Keratinocyte (primary cell): ENCODE measurements around the gene PLSCR3. TPM values are rescaled to one million over a fixed set of nuclear protein-coding genes. Genes with fewer than 3 reads are reported as not detected.

Experiments used
- DNase-seq: peaks from one replicate; pipeline ENCODE4 v3.0.0-alpha.2; 2011; ENCODE audit warnings: low read depth, missing footprints, low spot score
- FAIRE-seq: peaks from 2 replicates; lab custom pipeline; 2011; peaks lifted over from hg19 to GRCh38; lab: Jason Lieb, UNC
- H2AFZ ChIP-seq: 2 replicates; pipeline ENCODE4 v1.6.0; 2012; ENCODE audit warnings: low read length, control low read depth, inconsistent platforms; ENCODE audit not compliant: control insufficient read depth
- H3K27ac ChIP-seq: 2 replicates; pipeline ENCODE4 v1.5.1; 2011; ENCODE audit warnings: low read length; ENCODE audit not compliant: control insufficient read depth, insufficient read depth
- H3K27me3 ChIP-seq: 3 replicates; pipeline ENCODE4 v1.6.0; 2011; ENCODE audit warnings: low read length; ENCODE audit not compliant: control insufficient read depth, insufficient read depth; ENCODE audit errors: extremely low read depth
- H3K36me3 ChIP-seq, 2 experiments: 2 replicates in 1 of 2; 3 replicates in 1 of 2; pipeline ENCODE4 v1.5.1; 2011; ENCODE audit warnings: low read length in 2 of 2, mild to moderate bottlenecking in 1 of 2; ENCODE audit not compliant: control insufficient read depth in 2 of 2, insufficient read depth in 2 of 2; ENCODE audit errors: extremely low read depth in 1 of 2
- H3K4me1 ChIP-seq: 3 replicates; pipeline ENCODE4 v1.5.1; 2011; ENCODE audit warnings: low read length; ENCODE audit not compliant: control insufficient read depth, insufficient read depth; ENCODE audit errors: extremely low read depth
- H3K4me2 ChIP-seq: 3 replicates; pipeline ENCODE4 v1.6.0; 2011; ENCODE audit warnings: low read depth, low read length; ENCODE audit not compliant: control insufficient read depth, insufficient read depth; ENCODE audit errors: extremely low read depth
- H3K4me3 ChIP-seq, 3 experiments: fragments of 200-600 bp in 1 of 3; sonication (generic) in 1 of 3; 2 replicates in 2 of 3; 3 replicates in 1 of 3; pipeline ENCODE4 v1.5.1; 2011 to 2016; ENCODE audit warnings: low read length in 3 of 3, mild to moderate bottlenecking in 3 of 3, control low read depth in 2 of 3, inconsistent platforms in 1 of 3, low read depth in 1 of 3, mixed read lengths in 1 of 3, mixed run types in 1 of 3, moderate library complexity in 1 of 3; ENCODE audit not compliant: control insufficient read depth in 2 of 3, insufficient read depth in 2 of 3; ENCODE audit errors: extremely low read depth in 1 of 3
- H3K79me2 ChIP-seq: 2 replicates; pipeline ENCODE4 v1.6.0; 2012; ENCODE audit warnings: low read length; ENCODE audit not compliant: control insufficient read depth, insufficient read depth
- H3K9ac ChIP-seq: 3 replicates; pipeline ENCODE4 v1.6.0; 2011; ENCODE audit warnings: low read length; ENCODE audit not compliant: control insufficient read depth, insufficient read depth; ENCODE audit errors: extremely low read depth
- H3K9me1 ChIP-seq: 3 replicates; pipeline ENCODE4 v1.6.0; 2011; ENCODE audit warnings: low read length; ENCODE audit not compliant: control insufficient read depth, insufficient read depth; ENCODE audit errors: extremely low read depth
- H3K9me3 ChIP-seq: 2 replicates; pipeline ENCODE4 v1.5.1; 2012; ENCODE audit warnings: low read depth, low read length; ENCODE audit not compliant: control insufficient read depth
- H4K20me1 ChIP-seq: 3 replicates; pipeline ENCODE4 v1.6.0; 2011; ENCODE audit warnings: low read length; ENCODE audit not compliant: control insufficient read depth, insufficient read depth; ENCODE audit errors: extremely low read depth
- EZH2 ChIP-seq: IDR thresholded peaks from one replicate; pipeline ENCODE4 v1.6.1; 2012; ENCODE audit warnings: inconsistent platforms, mild to moderate bottlenecking, low read length, moderate library complexity
- dilution Hi-C: fragments of 300-500 bp; cut with MboI; formaldehyde crosslinking; loops from one replicate; pipeline ENCODE4 v1.7.0; 2020; ENCODE audit warnings: low sequenced_read_pairs; ENCODE audit not compliant: extremely low pct_ligation_motif_present
- polyA plus RNA-seq, 5 experiments: library from polyadenylated mRNA; depleted of rRNA in 3 of 5; stranded (reverse) in 3 of 5; stranded (forward) in 1 of 5; unstranded in 1 of 5; fragments of >200 nt; gene quantifications; 1 replicate in 1 of 5; 2 replicates in 3 of 5; 3 replicates in 1 of 5; pipeline versions ENCODE4 v1.2.1 to v1.2.3, GENCODE V29; 2011 to 2012; ENCODE audit warnings: missing spikeins in 2 of 5, low read depth in 1 of 5, low replicate concordance in 1 of 5
- TF ChIP-seq, protein P1 (sequence below), 3 experiments: IDR thresholded peaks in 1 of 3; conservative IDR thresholded peaks in 1 of 3; optimal IDR thresholded peaks in 1 of 3; 2 replicates in 2 of 3; 3 replicates in 1 of 3; pipeline versions ENCODE3 to v1.5.1; 2011; ENCODE audit warnings: low read length in 3 of 3, mild to moderate bottlenecking in 3 of 3, moderate library complexity in 2 of 3, control low read depth in 1 of 3, inconsistent platforms in 1 of 3; ENCODE audit not compliant: insufficient read depth in 2 of 3; ENCODE audit errors: extremely low read depth in 1 of 3

PLSCR3 gene
- polyA plus RNA-seq, 1 donor (not counting 4 experiments of a cell fraction or from before 2014, with no cell fraction given): 30.5 TPM

DNA sequence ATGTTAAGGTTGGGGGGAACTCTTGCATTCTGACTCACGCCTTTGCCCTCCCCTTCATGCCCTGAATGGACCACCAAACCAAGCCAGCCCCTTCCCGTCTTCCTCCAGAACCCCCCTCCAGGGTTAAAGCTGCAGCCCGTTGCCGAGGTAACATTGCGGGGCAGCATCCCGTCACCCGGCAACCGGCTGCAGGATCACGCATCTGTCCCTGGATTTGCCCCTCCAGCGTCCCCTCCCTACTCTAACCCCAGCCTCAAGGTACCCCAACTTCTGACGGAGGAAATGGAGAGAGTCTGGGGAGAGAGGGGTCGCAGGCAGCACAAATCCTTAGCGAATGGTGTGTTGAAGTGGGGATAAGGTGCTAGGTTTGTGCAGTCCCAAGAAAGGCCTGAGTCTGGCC, 12.8 kb upstream of the PLSCR3 start:
- DNase-seq (no peak), FAIRE-seq (no peak)
- no peak overlapping the region for H3K9ac ChIP-seq
- peaks cover 15% of the 10 kb centered on the region for H3K4me1 ChIP-seq
- no peaks in the 10 kb centered on the region for H3K27me3 ChIP-seq
- no peaks in the 10 kb centered on the region for H3K9me3 ChIP-seq
- peaks cover 5% of the 10 kb centered on the region for H3K79me2 ChIP-seq
- no peak overlapping the region for H3K4me3 ChIP-seq
- H3K27ac ChIP-seq: no peak overlapping the region
- dilution Hi-C loops: no loop called here
- H4K20me1 ChIP-seq: no peaks in the 10 kb centered on the region
- peaks cover 0 to 4% of the 10 kb centered on the region in 2 experiments for H3K36me3 ChIP-seq
- H3K4me2 ChIP-seq: no peak overlapping the region
- TF ChIP-seq, protein P1, sequence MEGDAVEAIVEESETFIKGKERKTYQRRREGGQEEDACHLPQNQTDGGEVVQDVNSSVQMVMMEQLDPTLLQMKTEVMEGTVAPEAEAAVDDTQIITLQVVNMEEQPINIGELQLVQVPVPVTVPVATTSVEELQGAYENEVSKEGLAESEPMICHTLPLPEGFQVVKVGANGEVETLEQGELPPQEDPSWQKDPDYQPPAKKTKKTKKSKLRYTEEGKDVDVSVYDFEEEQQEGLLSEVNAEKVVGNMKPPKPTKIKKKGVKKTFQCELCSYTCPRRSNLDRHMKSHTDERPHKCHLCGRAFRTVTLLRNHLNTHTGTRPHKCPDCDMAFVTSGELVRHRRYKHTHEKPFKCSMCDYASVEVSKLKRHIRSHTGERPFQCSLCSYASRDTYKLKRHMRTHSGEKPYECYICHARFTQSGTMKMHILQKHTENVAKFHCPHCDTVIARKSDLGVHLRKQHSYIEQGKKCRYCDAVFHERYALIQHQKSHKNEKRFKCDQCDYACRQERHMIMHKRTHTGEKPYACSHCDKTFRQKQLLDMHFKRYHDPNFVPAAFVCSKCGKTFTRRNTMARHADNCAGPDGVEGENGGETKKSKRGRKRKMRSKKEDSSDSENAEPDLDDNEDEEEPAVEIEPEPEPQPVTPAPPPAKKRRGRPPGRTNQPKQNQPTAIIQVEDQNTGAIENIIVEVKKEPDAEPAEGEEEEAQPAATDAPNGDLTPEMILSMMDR (optimal IDR thresholded peaks at IDR 0.05 in 1 of 3, IDR thresholded peaks at IDR 0.05 in 1 of 3, conservative IDR thresholded peaks at IDR 0.05 in 1 of 3; ENCODE audit: extremely low read depth in 1 of 3, insufficient read depth in 2 of 3, low read length in 3 of 3): no peak
- TF ChIP-seq EZH2: no peak
- H3K9me1 ChIP-seq: no peaks in the 10 kb centered on the region
- no peak overlapping the region for H2AFZ ChIP-seq

- peaks cover 0 to 4% of the 10 kb centered on the region in 2 experiments for H3K36me3 ChIP-seq
- dilution Hi-C loops: no loop called here
- H3K4me2 ChIP-seq: no peak overlapping the region
- peaks cover 5% of the 10 kb centered on the region for H3K79me2 ChIP-seq
- FAIRE-seq (no peak), DNase-seq (no peak)
- no peak overlapping the region for H3K4me3 ChIP-seq
- no peak for TF ChIP-seq EZH2
- TF ChIP-seq, protein P1 (optimal IDR thresholded peaks at IDR 0.05 in 1 of 3, IDR thresholded peaks at IDR 0.05 in 1 of 3, conservative IDR thresholded peaks at IDR 0.05 in 1 of 3; ENCODE audit: extremely low read depth in 1 of 3, insufficient read depth in 2 of 3, low read length in 3 of 3): no peak
- H2AFZ ChIP-seq: no peak overlapping the region
- no peaks in the 10 kb centered on the region for H4K20me1 ChIP-seq
- H3K27me3 ChIP-seq: no peaks in the 10 kb centered on the region
- peaks cover 15% of the 10 kb centered on the region for H3K4me1 ChIP-seq
- no peak overlapping the region for H3K27ac ChIP-seq
- H3K9me1 ChIP-seq: no peaks in the 10 kb centered on the region
- no peak overlapping the region for H3K9ac ChIP-seq
- H3K9me3 ChIP-seq: no peaks in the 10 kb centered on the region
Measured at GRCh38 chr17:7406235-7406825, 12.0 kb upstream of the PLSCR3 start.
